ENCODE data around the gene ANKS1B. TPM values are rescaled to one million over a fixed set of nuclear protein-coding genes. Genes with fewer than 3 reads are reported as not detected.

ANKS1B gene
- total RNA-seq, 4 donors from 2014 or later = 34.5 to 81.9 (median 71.1) TPM

GRCh38 chr12:99979471-99979870, 5.3 kb downstream of the ANKS1B start:
- H3K4me1 ChIP-seq = peaks cover 0 to 23% of the 10 kb centered on the region in 2 donors
- no peak for DNase-seq
- H3K27ac ChIP-seq = no peak overlapping the region
- H3K9me3 ChIP-seq = no peaks in the 10 kb centered on the region
- intact Hi-C loops (cut with DNase I) = no loop called here
- WGBS, 2 donors = 79 to 87% methylated on average over 2 of the region's 2 CpGs
- H3K4me3 ChIP-seq (replicated peaks in 1 of 3) = no peak overlapping the region
- no peaks in the 10 kb centered on the region for H3K36me3 ChIP-seq
- TF ChIP-seq POLR2A (IDR thresholded peaks at IDR 0.05) = no peak
- no peak for TF ChIP-seq CTCF (IDR thresholded peaks at IDR 0.05)
- no peaks in the 10 kb centered on the region for H3K27me3 ChIP-seq

DNA sequence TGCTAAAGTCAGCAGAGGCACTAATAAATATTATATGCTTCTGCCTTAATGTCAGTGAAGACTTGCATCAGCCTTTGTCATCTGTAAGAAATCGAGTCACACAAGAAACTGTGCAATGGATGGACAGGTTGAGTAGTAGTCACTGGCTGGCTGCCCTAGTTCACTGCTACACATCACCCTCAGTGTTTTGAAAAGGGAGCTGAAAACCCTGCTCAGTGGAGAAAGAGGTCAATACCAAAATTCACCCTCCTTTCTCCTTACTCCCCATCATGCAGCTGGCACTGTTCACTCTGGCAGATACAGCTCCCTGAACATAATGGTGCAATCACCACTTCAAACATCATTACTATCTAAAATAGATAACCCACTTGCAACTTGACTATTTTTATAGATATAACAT, 6.6 kb downstream of the ANKS1B start:
- no peaks in the 10 kb centered on the region for H3K9me3 ChIP-seq
- H3K27ac ChIP-seq = no peak overlapping the region
- peak; percentile 56 to 70 for DNase-seq
- WGBS, 2 donors = 36 to 44% methylated on average over 1 of the region's 1 CpG
- no peaks in the 10 kb centered on the region for H3K36me3 ChIP-seq
- peaks cover 0 to 23% of the 10 kb centered on the region in 2 donors for H3K4me1 ChIP-seq
- no peak overlapping the region for H3K4me3 ChIP-seq (replicated peaks in 1 of 3)
- intact Hi-C loops (cut with DNase I) = no loop called here
- H3K27me3 ChIP-seq = no peaks in the 10 kb centered on the region
- no peak for TF ChIP-seq CTCF (IDR thresholded peaks at IDR 0.05)
- TF ChIP-seq POLR2A (IDR thresholded peaks at IDR 0.05) = no peak

DNA sequence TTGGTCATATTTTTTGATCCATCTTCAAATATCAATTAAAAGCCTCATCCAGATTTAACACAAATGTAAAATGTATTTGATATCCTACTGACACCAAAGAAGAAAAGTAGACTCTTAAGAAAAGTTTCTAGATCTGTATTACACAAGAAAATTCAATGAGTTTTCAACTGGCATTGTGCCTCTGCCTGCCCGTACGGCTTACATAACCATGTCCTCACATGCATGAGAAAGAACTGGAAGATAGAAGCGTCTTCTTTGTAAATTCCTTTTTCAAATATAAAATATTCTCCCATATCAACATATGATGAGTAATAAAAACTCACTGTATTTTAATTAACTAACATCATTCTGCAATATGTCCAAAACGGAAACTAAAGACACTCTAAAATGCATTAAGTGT, 7.2 kb downstream of the ANKS1B start:
- Histone ChIP-seq H3K4me3 (replicated peaks in 1 of 3) (no peak overlapping the region), H3K36me3 (no peaks in the 10 kb centered on the region), H3K27ac (no peak overlapping the region), H3K4me1 (peaks cover 0 to 23% of the 10 kb centered on the region in 2 donors), H3K9me3 (no peaks in the 10 kb centered on the region), H3K27me3 (no peaks in the 10 kb centered on the region)
- DNase-seq = peak; percentile 28 to 51
- intact Hi-C loops (cut with DNase I) = no loop called here
- WGBS, 2 donors = 58 to 63% methylated on average over 4 of the region's 4 CpGs
- TF ChIP-seq POLR2A (IDR thresholded peaks at IDR 0.05) = no peak
- no peak for TF ChIP-seq CTCF (IDR thresholded peaks at IDR 0.05)

GRCh38 chr12:99976762-99977161, 8.0 kb downstream of the ANKS1B start:
- TF ChIP-seq CTCF (IDR thresholded peaks at IDR 0.05) = no peak

GRCh38 chr12:99975321-99975720, 9.4 kb downstream of the ANKS1B start:
- TF ChIP-seq POLR2A (IDR thresholded peaks at IDR 0.05) = no peak
- TF ChIP-seq CTCF (IDR thresholded peaks at IDR 0.05) = no peak
- H3K36me3 ChIP-seq = no peaks in the 10 kb centered on the region
- intact Hi-C loops (cut with DNase I) = no loop called here
- peaks cover 0 to 23% of the 10 kb centered on the region in 2 donors for H3K4me1 ChIP-seq
- H3K4me3 ChIP-seq (replicated peaks in 1 of 3) = no peak overlapping the region
- no peak overlapping the region for H3K27ac ChIP-seq
- H3K9me3 ChIP-seq = no peaks in the 10 kb centered on the region
- DNase-seq = no peak
- H3K27me3 ChIP-seq = no peaks in the 10 kb centered on the region
- WGBS, 2 donors = 78% methylated on average over 2 of the region's 2 CpGs

More at GRCh38 chr12:99976762-99977161, 8.0 kb downstream of the ANKS1B start:
- Histone ChIP-seq H3K9me3 (no peaks in the 10 kb centered on the region), H3K4me3 (replicated peaks in 1 of 3) (no peak overlapping the region), H3K36me3 (no peaks in the 10 kb centered on the region), H3K27me3 (no peaks in the 10 kb centered on the region), H3K27ac (no peak overlapping the region), H3K4me1 (peaks cover 0 to 23% of the 10 kb centered on the region in 2 donors)
- no peak for DNase-seq
- intact Hi-C loops (cut with DNase I) = no loop called here

Data from thyroid gland (tissue), 4 donors.